Stimulated activated CD8-positive, alpha-beta memory T cell treated with anti-CD3 and anti-CD28 coated beads, Interleukin-7, amount 100 ng/mL, for 48 hours (primary cell): ENCODE measurements around the gene PDZRN4.

Experiments
- DNase-seq, 2 donors: peaks; one replicate each; pipeline ENCODE4 v3.0.0-alpha.2; 2020; ENCODE audit warnings: low read depth in 1 of 2; ENCODE audit errors: extremely low read depth in 1 of 2

The PDZRN4 gene

DNA sequence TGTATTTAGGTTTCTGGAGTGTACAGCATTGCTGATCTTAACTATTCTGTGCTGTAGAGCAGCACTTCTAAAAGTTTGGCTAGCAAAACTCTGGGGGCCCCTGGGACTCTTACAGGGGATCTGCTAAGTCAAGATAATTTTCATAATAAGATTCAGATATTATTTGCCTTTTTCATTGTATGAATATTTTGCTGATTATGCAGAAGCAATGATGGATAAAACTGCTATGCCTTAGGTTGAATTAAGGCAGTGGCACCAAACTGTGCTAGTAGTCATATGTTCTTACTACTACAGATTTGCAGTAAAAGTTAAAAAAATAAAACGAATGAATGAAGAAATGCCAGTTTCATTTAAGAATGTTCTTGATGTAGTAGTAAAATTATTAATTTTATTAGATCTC is 160.1 kb downstream of the PDZRN4 start:
- DNase-seq = no peak

DNA sequence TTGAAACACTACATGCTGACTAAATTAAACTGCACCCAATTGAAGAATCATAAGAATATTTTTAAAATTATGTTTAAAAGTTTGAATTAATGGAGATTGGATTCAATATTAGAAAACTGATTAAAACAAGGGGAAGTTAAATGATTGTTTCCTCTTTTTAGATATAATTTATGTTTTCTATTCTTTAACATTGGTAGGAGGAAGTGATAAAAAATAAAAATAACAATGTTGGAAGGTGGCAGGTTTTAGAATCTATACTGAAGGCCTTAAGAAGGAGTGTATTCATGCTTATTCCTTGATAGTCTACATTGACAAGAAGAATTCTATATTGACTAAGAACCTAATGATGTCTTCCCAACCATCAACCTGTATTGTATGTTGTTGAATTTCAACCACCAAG is 168.1 kb downstream of the PDZRN4 start:
- no peak for DNase-seq

DNA sequence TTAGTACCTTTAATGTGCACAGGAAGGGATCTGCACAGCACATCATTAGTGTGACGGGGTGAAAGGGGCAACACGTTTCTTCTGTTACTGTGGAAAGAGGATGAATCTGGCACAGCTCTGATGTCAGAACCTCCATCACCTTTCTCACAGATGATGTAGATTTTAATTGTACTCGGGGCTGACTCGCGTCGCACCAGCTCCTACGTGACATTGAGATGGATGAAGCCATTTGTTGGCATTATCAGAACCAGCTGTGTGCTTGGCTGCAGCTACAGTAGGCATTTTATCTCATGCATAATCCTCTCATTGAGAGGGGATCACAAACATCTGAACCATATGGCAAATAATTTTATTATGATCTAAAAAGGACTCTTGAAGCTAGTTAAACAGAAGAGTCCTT is 173.6 kb downstream of the PDZRN4 start:
- no peak for DNase-seq

DNA sequence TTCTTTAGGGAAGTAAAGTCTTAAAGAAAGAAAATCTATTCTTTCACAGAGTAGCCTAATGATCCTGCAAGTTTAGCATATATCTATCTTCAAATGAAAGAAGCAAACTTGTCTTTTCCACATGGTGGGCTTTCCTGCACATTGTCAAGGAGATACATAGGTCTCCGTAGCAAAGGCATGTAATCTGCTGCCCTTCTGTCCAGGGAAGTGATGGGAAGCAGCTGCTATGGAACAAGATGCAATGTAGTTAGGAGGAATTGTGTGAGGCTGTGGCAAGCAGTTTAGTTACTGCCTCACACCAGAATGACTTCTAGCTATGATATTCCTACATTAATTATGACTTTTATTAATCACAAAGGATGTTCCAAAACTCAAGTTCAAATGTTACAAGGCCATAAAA is 174.4 kb downstream of the PDZRN4 start:
- DNase-seq = no peak

DNA sequence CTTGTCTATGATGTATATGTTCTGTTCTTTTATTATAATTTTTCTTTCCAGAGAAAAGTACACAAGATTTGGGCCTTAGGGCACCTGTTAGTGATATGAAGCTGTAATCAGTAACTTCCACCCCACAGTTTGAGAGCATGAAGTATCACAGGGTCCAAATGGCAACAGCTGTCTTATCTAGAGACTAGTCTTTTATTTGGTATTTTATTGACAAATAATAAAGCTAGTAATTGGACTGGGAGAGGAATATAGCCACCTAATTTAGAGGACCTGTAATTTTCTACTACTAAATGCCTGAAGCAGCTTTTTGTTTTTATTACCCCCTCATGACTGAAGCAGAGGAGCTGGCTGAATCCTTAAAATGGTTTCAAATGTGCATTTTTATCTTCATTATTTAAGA is 174.8 kb downstream of the PDZRN4 start:
- DNase-seq = no peak

DNA sequence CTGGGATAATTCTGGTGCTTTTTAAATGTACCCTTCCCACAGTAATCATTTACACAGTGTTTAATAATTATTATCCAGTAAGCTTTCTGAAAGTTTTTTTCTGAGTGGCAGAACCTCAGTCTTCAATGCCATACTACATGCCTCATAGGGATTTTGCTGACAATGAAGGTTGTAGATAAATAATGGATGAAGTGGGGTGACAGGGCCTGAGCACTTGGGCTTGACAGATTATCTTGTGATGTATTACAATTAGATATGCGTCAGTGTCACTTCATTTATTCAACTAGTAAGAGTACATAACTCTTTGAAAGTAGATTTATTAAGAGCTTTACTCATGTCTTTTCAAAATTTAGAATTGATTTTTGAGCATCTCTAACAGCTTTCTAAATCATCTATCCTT is 176.1 kb downstream of the PDZRN4 start:
- no peak for DNase-seq

DNA sequence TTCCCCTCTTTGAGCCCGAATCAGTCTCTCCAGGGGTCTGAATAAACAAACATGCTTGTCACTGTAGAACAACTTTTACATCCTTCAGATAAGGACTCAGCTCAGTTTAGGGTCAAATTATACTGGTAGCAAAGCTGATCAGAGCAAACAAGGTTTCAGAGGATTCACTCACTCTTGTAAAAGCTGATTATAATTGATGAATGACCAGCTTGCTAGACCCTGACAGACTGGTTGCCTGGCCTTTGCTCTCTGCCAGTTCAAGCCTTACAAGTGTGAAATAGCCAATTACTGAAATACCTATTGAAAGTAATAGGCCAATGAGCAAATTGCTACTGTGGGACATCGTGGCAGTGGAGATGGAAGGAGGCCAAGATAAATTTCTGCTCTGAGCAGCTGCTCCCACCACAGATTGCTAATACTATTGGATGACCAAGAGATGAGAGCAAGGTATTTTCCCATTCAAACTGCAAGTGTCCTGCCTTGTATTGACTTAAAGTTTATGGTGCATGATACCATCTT is 177.6 kb downstream of the PDZRN4 start:
- no peak for DNase-seq

DNA sequence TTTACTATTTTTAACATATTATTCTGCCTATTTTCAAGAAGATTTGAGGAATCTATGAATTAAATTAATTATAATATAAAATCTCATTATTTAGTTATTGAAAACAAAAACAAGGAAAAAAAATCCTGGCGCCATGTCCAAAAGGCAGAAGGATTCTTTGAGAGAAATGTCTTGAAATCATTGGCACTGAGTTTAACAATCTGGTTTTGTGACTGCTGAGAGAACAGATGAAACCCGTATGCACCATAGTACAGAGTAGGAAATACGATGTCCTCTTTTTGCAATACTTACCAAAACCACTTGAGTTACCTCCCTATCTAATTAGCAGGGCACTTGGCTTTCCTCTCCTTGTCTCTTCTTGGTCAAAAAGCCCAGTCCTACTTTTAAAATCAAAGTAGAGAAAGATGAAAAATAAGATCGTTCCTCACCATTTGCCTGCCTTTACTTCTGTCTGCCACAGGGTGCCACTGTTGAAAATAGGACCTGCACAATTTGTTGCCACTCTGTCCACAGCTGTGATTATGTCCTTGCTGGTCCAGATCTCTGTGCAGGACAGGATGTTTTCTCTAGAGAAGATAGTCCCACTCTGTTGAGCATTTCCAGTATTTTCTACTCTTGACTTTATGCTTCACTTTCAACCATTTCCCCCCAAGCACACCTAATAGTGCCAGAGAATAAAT is 179.7 kb downstream of the PDZRN4 start:
- no peak for DNase-seq

DNA sequence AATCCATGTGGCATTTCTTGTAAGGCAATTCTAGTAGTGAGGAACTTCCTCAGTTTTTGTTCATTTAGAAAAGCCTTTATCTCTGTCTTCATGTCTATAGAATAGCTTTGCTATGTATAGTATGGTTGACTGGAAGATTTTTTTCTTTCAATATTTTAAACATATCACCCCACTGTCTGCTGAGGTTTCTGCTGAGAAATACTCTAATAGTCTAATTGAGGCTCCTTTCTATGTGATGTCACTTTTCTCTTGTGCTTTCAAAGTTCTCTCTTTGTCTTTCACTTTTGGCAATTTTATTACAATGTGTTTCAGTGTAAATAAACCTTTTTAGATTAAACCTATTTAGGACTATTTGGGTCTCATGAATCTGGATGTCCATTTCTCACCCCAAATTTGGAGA is 192.8 kb downstream of the PDZRN4 start:
- DNase-seq = no peak

DNA sequence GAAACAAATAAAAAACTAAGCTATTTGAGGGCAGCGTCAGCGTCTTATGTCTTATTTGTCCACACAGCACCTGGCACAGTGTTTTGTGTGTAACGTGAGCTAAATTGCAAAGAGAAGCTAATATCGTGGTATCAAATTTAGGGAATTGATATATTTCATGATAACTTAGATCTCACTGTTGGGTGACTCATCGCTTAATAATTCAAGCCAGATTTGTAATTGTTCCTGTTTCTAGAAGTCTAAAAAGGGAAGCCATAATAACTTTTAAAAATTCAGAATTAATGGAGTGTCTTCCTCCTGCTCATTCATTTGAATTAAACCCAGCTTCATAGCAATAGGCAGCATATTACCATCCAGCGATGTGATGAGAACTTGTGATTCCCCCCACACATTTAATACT is 214.7 kb downstream of the PDZRN4 start:
- DNase-seq = no peak

DNA sequence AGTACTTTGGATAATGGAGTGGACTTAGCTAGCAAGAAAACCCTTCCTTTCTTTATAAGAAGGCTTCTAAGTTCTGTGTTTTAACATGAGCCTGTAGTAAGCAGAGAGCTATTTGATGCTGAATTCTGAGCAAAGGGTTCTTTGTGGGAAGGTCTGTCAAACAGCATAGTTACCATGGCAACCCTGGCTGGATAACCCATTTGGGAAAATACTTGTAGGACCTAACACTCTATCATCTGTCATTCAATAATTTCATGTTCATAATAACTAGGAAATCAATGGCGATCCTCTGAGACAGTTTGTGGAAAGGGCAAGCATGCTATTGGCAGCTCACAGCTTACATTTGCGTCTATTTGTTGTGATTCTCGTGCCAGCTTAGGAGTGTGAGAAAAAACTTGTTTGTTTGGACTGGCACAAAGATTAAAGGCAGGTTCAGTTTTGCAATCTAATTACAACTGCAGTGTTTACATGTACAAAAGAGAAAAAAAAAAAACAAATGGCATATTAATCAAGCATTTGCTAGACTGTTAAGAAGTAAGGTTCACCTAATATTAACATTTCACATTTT is 219.2 kb downstream of the PDZRN4 start:
- DNase-seq = no peak

DNA sequence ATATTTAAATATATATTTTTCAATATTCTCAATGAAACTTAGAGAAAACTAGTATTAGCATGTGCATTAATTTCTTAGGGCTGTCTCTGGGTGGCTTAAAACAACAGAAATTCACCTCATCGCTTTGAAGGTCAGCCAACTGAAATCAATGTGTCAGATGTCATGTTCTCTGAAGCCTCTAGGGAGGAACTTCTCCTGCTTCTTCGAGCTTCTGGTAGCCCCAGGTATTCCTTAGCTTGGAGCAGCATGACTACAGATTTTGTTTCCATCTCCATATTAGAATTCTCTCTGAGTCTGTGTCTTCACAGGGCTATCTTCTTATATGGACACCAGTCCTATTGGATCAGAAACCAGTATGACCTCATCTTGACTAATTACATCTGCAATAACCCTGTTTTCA is 221.5 kb downstream of the PDZRN4 start:
- no peak for DNase-seq

DNA sequence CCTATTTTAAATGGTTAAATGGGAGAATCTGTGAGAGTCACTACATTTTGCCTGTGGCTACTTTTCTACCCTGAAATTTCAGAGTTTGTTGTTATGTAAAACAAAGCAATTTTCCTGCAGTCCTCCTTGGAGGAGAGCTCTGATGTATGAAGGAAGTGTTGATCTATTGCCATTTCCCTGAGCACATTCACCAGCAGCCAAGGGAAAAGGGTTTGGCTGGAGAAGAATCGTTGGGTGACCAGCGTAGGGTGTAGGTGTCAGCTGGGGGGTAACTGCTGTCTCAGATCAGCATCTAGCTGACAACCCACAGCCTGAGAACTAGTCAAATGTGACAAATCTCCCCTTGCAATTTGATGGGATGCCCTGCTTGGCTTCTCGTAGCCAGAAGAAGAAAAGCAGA is 230.5 kb downstream of the PDZRN4 start:
- no peak for DNase-seq

DNA sequence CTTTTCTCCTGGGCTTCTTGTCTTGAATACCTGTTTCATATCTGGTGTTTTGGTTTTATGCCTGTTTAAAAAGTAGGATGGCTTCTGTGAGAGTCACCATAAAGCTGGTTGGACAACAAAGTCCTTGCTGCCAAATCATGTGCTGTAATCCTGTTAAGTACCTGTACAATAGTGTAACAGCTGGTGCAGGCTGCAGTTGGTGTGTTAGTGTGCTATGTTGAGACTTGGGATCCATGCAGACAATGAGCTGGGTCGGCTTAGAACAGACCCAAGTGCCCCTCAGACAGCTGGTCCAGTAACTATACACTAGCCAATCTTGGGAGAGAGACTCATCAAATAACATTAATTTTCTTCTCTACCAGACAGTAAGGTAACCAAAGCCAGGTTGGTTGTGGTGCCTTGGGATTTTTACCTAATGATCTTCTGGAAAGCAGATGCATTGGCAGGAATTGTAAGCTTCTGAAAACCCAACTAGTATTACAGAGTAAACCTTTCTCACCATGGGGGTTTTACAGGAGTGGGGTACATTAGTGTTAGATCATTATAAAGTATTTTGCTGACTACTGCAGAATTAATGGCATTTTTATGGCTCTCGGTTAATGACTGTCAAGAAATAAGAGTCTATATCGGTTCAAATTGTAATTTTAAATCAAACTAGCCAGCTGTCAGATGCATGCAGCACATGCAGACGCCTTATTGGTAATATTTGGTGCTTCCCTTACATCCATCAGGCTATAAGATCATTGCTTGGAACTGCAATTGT is 231.2 kb downstream of the PDZRN4 start:
- DNase-seq = no peak

DNA sequence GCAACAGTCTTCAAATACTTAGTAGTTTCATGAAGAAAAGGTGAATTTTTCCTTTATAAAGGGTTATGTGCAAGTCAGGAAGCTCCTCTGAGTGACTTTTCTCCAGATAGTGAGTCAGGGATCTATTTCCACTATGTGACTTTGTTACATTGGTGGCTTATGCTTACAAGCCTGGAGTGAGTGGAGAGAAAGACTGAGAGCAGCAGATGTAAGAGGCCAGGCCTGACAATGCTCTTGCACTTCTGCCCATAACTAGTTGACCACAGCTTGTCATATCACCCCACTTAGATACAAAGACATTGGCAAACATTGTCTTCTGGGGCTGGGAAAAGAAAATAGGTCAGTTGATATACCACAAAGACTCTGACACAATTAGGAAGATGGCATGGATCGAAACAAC is 236.5 kb downstream of the PDZRN4 start:
- DNase-seq = no peak

DNA sequence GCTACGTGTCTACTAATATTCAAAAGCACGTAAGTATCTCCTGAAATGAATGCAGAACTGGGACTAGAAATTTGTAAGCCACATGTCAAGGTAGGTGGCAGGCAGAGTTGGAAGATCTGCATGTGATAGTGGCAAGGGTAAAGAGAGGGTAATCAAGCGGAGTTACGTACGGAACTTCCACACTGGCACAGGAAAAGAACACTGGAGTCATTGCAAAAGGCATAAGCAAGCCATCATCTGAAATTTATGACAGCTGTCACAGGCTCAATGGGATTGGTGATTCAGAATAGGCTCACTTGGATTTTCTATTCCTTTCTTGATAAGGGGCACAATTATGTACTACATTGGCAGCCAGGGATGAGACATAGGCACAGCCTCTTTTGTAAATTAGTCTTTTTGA is 245.3 kb downstream of the PDZRN4 start:
- no peak for DNase-seq

DNA sequence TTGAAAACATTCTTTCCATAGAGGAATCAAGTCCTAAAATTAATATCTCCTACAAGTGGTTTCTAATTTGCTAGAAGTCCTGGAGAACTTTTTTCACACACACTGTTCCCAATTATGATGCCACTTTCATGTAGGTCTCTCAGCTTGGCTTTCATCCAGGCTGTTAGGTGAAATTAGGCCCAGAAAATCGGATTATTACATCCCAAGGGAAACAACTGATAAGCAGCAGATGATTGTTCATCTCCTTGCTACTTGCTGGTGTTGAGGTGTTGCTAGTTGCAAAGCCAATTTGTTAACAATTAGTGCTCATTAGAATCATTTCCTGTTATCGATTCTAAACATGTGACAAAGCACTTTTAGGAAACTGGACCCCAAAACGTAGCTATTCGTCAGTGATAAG is 248.0 kb downstream of the PDZRN4 start:
- no peak for DNase-seq

DNA sequence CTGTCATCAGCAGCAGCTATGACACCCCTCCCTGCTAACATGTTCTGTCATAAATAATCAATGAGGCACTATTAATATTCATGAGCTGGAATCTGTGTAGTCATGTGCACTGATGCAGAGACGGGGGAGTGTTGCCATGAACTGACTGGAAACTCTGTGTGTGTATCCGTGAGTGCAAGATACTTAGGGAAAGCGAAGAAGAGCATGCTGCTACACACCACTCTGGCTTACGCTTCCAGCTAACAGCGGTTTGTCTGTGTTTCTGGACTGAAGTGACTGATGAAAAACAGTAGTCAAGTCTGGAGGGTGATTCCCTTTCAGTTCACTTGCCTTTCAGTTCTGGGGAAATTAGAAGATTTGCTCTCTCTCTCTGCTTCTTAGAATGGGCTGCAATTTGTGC is 249.4 kb downstream of the PDZRN4 start:
- DNase-seq = no peak

DNA sequence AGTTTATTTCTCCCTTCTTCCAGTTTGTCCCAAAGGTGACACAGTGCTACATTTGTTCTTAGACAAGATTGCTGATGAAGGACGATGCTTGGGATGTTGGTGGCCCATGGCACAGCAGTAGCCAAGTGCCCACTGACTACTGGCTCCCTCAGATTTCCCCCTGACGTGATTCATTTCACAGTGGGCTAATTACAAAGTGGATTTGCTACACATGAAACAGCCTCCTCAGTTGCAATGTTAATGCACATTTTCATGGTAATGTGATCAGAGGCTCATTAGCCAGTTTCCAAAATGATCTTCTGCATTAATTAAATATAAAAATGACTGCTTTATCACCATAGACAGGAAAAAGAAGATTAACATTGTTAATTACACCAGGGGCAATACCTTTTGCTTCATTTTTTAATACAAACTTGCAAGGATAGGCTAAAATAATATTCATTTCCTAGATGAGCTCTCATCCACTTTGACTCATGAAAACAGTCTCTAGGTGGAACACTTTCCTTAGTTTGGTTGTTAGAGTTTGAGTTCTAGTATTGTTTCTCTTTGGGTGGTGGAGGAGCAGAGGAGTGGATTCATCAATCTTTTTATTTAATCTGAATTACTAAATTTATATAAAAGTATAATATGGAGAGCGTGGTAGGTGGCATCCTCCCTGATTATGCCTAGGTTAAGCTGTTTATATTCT is 250.9 kb downstream of the PDZRN4 start:
- no peak for DNase-seq

DNA sequence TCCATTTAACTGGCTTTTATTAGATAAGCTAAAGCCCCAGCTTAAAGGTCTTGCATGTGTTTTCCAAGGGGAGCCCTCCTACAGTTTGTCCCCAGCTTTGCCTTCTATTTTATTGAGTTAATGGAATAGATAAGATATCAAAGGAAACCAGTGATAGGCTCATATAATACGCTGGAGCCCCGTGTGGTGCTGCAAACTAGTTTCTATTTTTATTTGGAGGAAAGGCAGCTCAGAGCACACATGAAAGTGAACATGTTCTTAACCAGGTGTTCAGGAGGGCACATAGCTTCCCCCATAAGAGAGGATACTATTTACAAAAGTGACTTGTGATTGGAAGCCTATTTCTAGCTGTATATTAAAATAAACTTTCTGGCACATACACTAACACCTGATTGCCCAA is 251.7 kb downstream of the PDZRN4 start:
- DNase-seq = no peak

DNA sequence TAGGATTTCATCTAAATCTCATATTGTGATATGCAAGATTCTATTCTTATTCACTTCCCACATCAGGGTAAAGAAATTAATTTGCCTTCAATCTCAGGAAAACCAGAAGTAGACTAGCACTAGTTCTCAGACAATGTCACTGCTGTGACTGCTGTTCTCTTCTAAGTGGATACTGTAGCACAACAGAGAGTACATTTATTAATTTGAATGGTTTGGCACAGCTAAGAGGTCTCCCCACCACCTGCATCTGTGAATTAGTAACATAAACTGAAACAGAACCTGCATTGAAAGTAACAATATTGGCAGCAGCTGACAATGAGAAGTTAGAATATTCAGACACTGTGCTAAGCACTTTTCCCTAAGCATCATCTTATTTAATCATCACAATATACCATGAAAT is 253.1 kb downstream of the PDZRN4 start:
- no peak for DNase-seq

DNA sequence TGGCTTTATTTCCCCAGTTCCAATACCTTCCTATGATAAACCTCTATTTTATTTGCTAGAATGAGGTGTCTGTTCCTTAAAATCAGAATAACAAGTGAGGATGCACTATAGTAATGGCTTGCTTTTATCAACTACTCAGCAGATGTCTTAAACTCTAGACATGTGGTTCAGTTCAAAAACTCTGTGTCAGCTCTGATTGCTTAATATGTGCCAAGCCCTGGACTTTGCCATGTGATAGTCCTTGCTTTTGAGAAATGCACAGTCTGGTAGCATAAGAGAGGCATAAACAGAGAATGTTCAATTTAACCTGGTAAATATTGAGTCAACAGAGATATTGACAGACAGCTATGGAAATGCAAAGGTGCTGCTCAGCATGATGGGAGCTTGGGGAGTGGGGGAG is 254.8 kb downstream of the PDZRN4 start:
- DNase-seq = no peak
